Measurements from ENCODE around the gene BEAN1. TPM values are rescaled to one million over a fixed set of nuclear protein-coding genes. Genes with fewer than 3 reads are reported as not detected.

BEAN1 gene
- total and polyA plus RNA-seq, 2 donors (not counting 1 experiment from before 2014, with no cell fraction given): 0.07 TPM; not detected in 1

- no peak for TF ChIP-seq EZH2 (IDR thresholded peaks at IDR 0.05; ENCODE audit: low read length, missing control alignments)
- no peak for TF ChIP-seq CTCF (conservative IDR thresholded peaks at IDR 0.05 in 1 of 2, IDR thresholded peaks at IDR 0.05 in 1 of 2; ENCODE audit: low read depth in 1 of 2, low read length in 2 of 2)
- DNase-seq (ENCODE audit: low read depth in 2 of 2): no peak
- Histone ChIP-seq H3K27ac (ENCODE audit: insufficient read depth, low read length) (no peak overlapping the region), H2AFZ (ENCODE audit: low read length) (no peak overlapping the region), H3K9me3 (ENCODE audit: control insufficient read depth, insufficient read depth, low read depth, low read length) (no peaks in the 10 kb centered on the region), H3K79me2 (ENCODE audit: control insufficient read depth, insufficient read depth, low read length) (no peaks in the 10 kb centered on the region), H3K36me3 (ENCODE audit: control insufficient read depth, insufficient read depth, low read length) (no peaks in the 10 kb centered on the region), H3K4me2 (ENCODE audit: extremely low read depth, insufficient read depth, low read length) (no peak overlapping the region), H3K4me3 (replicated peaks in 1 of 4; ENCODE audit: control extremely low read depth in 1 of 4, insufficient read depth in 1 of 4, low read depth in 3 of 4, low read length in 4 of 4) (no peak overlapping the region), H4K20me1 (ENCODE audit: control insufficient read depth, extremely low read depth, insufficient read depth, low read length) (no peaks in the 10 kb centered on the region), H3K4me1 (ENCODE audit: control insufficient read depth, extremely low read depth, insufficient read depth, low read length) (no peaks in the 10 kb centered on the region), H3K9ac (ENCODE audit: insufficient read depth, low read length) (no peak overlapping the region), H3K27me3 (ENCODE audit: control insufficient read depth, insufficient read depth, low read length) (peaks cover 2% of the 10 kb centered on the region)
Measured at GRCh38 chr16:66388350-66389139, 38.5 kb upstream of the BEAN1 start.

GRCh38 chr16:66389256-66390176 lies 37.6 kb upstream of the BEAN1 start:
- no peaks in the 10 kb centered on the region for H3K9me3 ChIP-seq (ENCODE audit: control insufficient read depth, insufficient read depth, low read depth, low read length)
- no peak for TF ChIP-seq EZH2 (IDR thresholded peaks at IDR 0.05; ENCODE audit: low read length, missing control alignments)
- TF ChIP-seq CTCF (conservative IDR thresholded peaks at IDR 0.05 in 1 of 2, IDR thresholded peaks at IDR 0.05 in 1 of 2; ENCODE audit: low read depth in 1 of 2, low read length in 2 of 2): no peak
- no peak overlapping the region for H3K4me2 ChIP-seq (ENCODE audit: extremely low read depth, insufficient read depth, low read length)
- H3K27me3 ChIP-seq (ENCODE audit: control insufficient read depth, insufficient read depth, low read length): peaks cover 2% of the 10 kb centered on the region
- no peaks in the 10 kb centered on the region for H4K20me1 ChIP-seq (ENCODE audit: control insufficient read depth, extremely low read depth, insufficient read depth, low read length)
- H3K27ac ChIP-seq (ENCODE audit: insufficient read depth, low read length): no peak overlapping the region
- DNase-seq (ENCODE audit: low read depth in 2 of 2): no peak
- H3K4me1 ChIP-seq (ENCODE audit: control insufficient read depth, extremely low read depth, insufficient read depth, low read length): no peaks in the 10 kb centered on the region
- no peaks in the 10 kb centered on the region for H3K79me2 ChIP-seq (ENCODE audit: control insufficient read depth, insufficient read depth, low read length)
- no peak overlapping the region for H2AFZ ChIP-seq (ENCODE audit: low read length)
- H3K4me3 ChIP-seq (replicated peaks in 1 of 4; ENCODE audit: control extremely low read depth in 1 of 4, insufficient read depth in 1 of 4, low read depth in 3 of 4, low read length in 4 of 4): no peak overlapping the region
- H3K36me3 ChIP-seq (ENCODE audit: control insufficient read depth, insufficient read depth, low read length): no peaks in the 10 kb centered on the region
- no peak overlapping the region for H3K9ac ChIP-seq (ENCODE audit: insufficient read depth, low read length)

Data from fibroblast of lung (primary cell).